Endothelial cell of umbilical vein (primary cell): ENCODE results near the gene AMH. TPM values are rescaled to one million over a fixed set of nuclear protein-coding genes. Genes with fewer than 3 reads are reported as not detected.

Source experiments
- BruUV-seq: library from RNA; stranded (reverse); fragments of 400-500 nt; replicated peaks from 2 replicates; lab custom pipeline; 2021; lab: Mats Ljungman, UMichigan
- CTCF ChIA-PET: fragments of 300-600, 350-600 bp; sonication (Branson Sonifier 250); formaldehyde crosslinking; loops from one replicate; lab custom pipeline; 2021; ENCODE audit warnings: antibody characterized with exemption, inconsistent platforms; lab: Charles Lee
- POLR2A ChIA-PET: fragments of 300-600, 350-600 bp; sonication (Branson Sonifier 250); formaldehyde crosslinking; loops from one replicate; lab custom pipeline; 2021; ENCODE audit warnings: antibody characterized with exemption, inconsistent platforms; lab: Charles Lee
- DNase-seq: peaks from one replicate; pipeline ENCODE4 v3.0.0-alpha.2; 2011; ENCODE audit warnings: low read depth, low spot score
- FAIRE-seq: peaks from 2 replicates; lab custom pipeline; 2011; peaks lifted over from hg19 to GRCh38; lab: Jason Lieb, UNC
- H2AFZ ChIP-seq: 2 replicates; pipeline ENCODE4 v1.6.0; 2012; ENCODE audit warnings: low read depth, low read length, control low read depth, inconsistent platforms
- H3K27ac ChIP-seq: 2 replicates; pipeline ENCODE4 v1.5.1; 2011; ENCODE audit warnings: low read depth, mild to moderate bottlenecking, control low read depth, low read length, moderate library complexity; ENCODE audit not compliant: insufficient read depth
- H3K27me3 ChIP-seq, 2 experiments: 2 replicates each; pipeline versions ENCODE4 v1.6.0 to v1.6.1; 2011; ENCODE audit warnings: low read length in 2 of 2, mixed read lengths in 1 of 2; ENCODE audit not compliant: control insufficient read depth in 2 of 2, insufficient read depth in 2 of 2
- H3K36me3 ChIP-seq, 2 experiments: 2 replicates in 1 of 2; 3 replicates in 1 of 2; pipeline ENCODE4 v1.5.1; 2011; ENCODE audit warnings: low read length in 2 of 2, mild to moderate bottlenecking in 1 of 2, moderate library complexity in 1 of 2; ENCODE audit not compliant: control insufficient read depth in 2 of 2, insufficient read depth in 2 of 2; ENCODE audit errors: extremely low read depth in 1 of 2
- H3K4me1 ChIP-seq: 3 replicates; pipeline ENCODE4 v1.5.1; 2011; ENCODE audit warnings: mild to moderate bottlenecking, low read length; ENCODE audit not compliant: control insufficient read depth, insufficient read depth; ENCODE audit errors: extremely low read depth
- H3K4me2 ChIP-seq: 2 replicates; pipeline ENCODE4 v1.6.1; 2011; ENCODE audit warnings: low read length, control low read depth, mixed read lengths; ENCODE audit not compliant: insufficient read depth
- H3K4me3 ChIP-seq, 3 experiments: fragments of 200-600 bp in 1 of 3; sonication (generic), shearing (Covaris generic) in 1 of 3; replicated peaks in 1 of 3; 2 replicates each; pipeline ENCODE4 v1.5.1; 2011 to 2016; ENCODE audit warnings: control low read depth in 3 of 3, low read length in 3 of 3, mild to moderate bottlenecking in 2 of 3, inconsistent platforms in 1 of 3, low read depth in 1 of 3, moderate library complexity in 1 of 3; ENCODE audit not compliant: insufficient read depth in 1 of 3
- H3K79me2 ChIP-seq: 2 replicates; pipeline ENCODE4 v1.6.0; 2012; ENCODE audit warnings: low read length, inconsistent platforms; ENCODE audit not compliant: control insufficient read depth, insufficient read depth
- H3K9ac ChIP-seq: replicated peaks from 2 replicates; pipeline ENCODE3; 2011; ENCODE audit warnings: low read length, control low read depth; ENCODE audit not compliant: insufficient read depth; ENCODE audit errors: extremely low read depth
- H3K9me1 ChIP-seq: replicated peaks from 3 replicates; pipeline ENCODE4 v1.6.0; 2011; ENCODE audit warnings: mild to moderate bottlenecking, low read length; ENCODE audit not compliant: control insufficient read depth, insufficient read depth; ENCODE audit errors: extremely low read depth
- H3K9me3 ChIP-seq: replicated peaks from 2 replicates; pipeline ENCODE4 v1.5.1; 2012; ENCODE audit warnings: low read length, inconsistent platforms; ENCODE audit not compliant: control insufficient read depth, insufficient read depth
- H4K20me1 ChIP-seq: replicated peaks from 2 replicates; pipeline ENCODE3; 2011; ENCODE audit warnings: mild to moderate bottlenecking, low read length; ENCODE audit not compliant: control insufficient read depth, insufficient read depth; ENCODE audit errors: extremely low read depth
- CTCF ChIP-seq, 2 donors: IDR thresholded peaks; 1 replicate in 1 of 2; 2 replicates in 1 of 2; pipeline ENCODE4 v1.5.1; 2011; ENCODE audit warnings: low read length in 2 of 2, mild to moderate bottlenecking in 2 of 2, moderate library complexity in 2 of 2, control low read depth in 1 of 2, inconsistent platforms in 1 of 2, low read depth in 1 of 2; ENCODE audit not compliant: insufficient read depth in 1 of 2; ENCODE audit errors: extremely low read depth in 1 of 2
- EZH2 ChIP-seq: IDR thresholded peaks from 2 replicates; pipeline ENCODE4 v1.6.1; 2012; ENCODE audit warnings: borderline replicate concordance, low read depth, mild to moderate bottlenecking, moderate library complexity, low read length, inconsistent platforms; ENCODE audit not compliant: severe bottlenecking
- FOS ChIP-seq: IDR thresholded peaks from 2 replicates; pipeline ENCODE4 v1.6.1; 2011; ENCODE audit warnings: mild to moderate bottlenecking, low read length, moderate library complexity, borderline replicate concordance; ENCODE audit not compliant: insufficient read depth
- GATA2 ChIP-seq: IDR thresholded peaks from 2 replicates; pipeline ENCODE4 v1.7.0; 2011; ENCODE audit warnings: low read depth, mild to moderate bottlenecking, moderate library complexity, mixed read lengths, low read length; ENCODE audit not compliant: insufficient read length, insufficient read depth
- JUN ChIP-seq: IDR thresholded peaks from 2 replicates; pipeline ENCODE4 v1.6.1; 2011; ENCODE audit warnings: borderline replicate concordance, low read depth; ENCODE audit not compliant: insufficient read length, insufficient read depth
- MAX ChIP-seq: IDR thresholded peaks from 2 replicates; pipeline ENCODE4 v1.6.1; 2011; ENCODE audit not compliant: insufficient read depth, insufficient read length
- MYC ChIP-seq: IDR thresholded peaks from one replicate; pipeline ENCODE4 v1.6.1; 2011; ENCODE audit warnings: mild to moderate bottlenecking, low read depth, low read length
- POLR2A ChIP-seq: IDR thresholded peaks from 2 replicates; pipeline ENCODE4 v1.6.1; 2012; ENCODE audit warnings: low read depth, mild to moderate bottlenecking, control low read depth, low read length
- POLR2AphosphoS5 ChIP-seq: IDR thresholded peaks from 2 replicates; pipeline ENCODE4 v1.6.1; 2012; ENCODE audit warnings: low read depth, mild to moderate bottlenecking, control low read depth, low read length, moderate library complexity; ENCODE audit not compliant: insufficient read depth
- dilution Hi-C: fragments of 300-500 bp; cut with MboI; formaldehyde crosslinking; loops from one replicate; pipeline ENCODE4 v1.15.0; 2019; ENCODE audit warnings: low sequenced_read_pairs; ENCODE audit not compliant: extremely low pct_ligation_motif_present
- intact Hi-C: fragments of 100-400 bp; cut with micrococcal nuclease; formaldehyde crosslinking; loops from one replicate; pipeline ENCODE4 v1.10.0; 2022
- polyA plus RNA-seq, 4 experiments: library from polyadenylated mRNA; depleted of rRNA in 3 of 4; stranded (reverse) in 3 of 4; unstranded in 1 of 4; fragments of >200 nt; gene quantifications; 2 replicates each; pipeline versions ENCODE4 v1.2.1 to v1.2.3, GENCODE V29; 2011 to 2012; ENCODE audit warnings: missing spikeins in 1 of 4
- total RNA-seq: library from RNA; stranded (reverse); gene quantifications from 2 replicates; pipeline ENCODE4 v1.2.3, GENCODE V29; 2021

Gene AMH
- total and polyA plus RNA-seq, 2 donors (not counting 3 experiments of a cell fraction or from before 2014, with no cell fraction given), result 3.3 to 9.6 TPM

- Histone ChIP-seq H3K9me3 (no peaks in the 10 kb centered on the region), H3K27me3 (no peaks in the 10 kb centered on the region), H3K79me2 (peaks cover 47% of the 10 kb centered on the region), H3K4me1 (peaks cover 27% of the 10 kb centered on the region), H3K4me2 (no peak overlapping the region), H3K9me1 (no peaks in the 10 kb centered on the region), H3K4me3 (no peak overlapping the region), H3K9ac (peak overlapping the region; percentile 19), H4K20me1 (no peaks in the 10 kb centered on the region), H3K36me3 (peaks cover 2 to 18% of the 10 kb centered on the region in 2 experiments), H2AFZ (no peak overlapping the region), H3K27ac (peak overlapping the region; percentile 26)
- CTCF ChIA-PET, result interaction anchor here (0.6 to 3.2 kb wide), 10 partner anchors 14 to 328 kb away, joined by 3 to 13 read pairs (median 4); partner anchors contain the start of gene PLEKHJ1
- FAIRE-seq (no peak), DNase-seq (no peak)
- intact Hi-C loops, result loop anchor here (5.0 kb wide), 1 partner anchor 338 kb away; no protein-coding TSS in a partner anchor
- TF ChIP-seq CTCF (IDR thresholded peaks at IDR 0.05; ENCODE audit: extremely low read depth in 1 of 2, insufficient read depth in 1 of 2, low read depth in 1 of 2, low read length in 2 of 2) (no peak), MYC (no peak), POLR2AphosphoS5 (no peak), JUN (no peak), MAX (no peak), EZH2 (no peak), GATA2 (no peak), POLR2A (no peak), FOS (no peak)
- dilution Hi-C loops, result no loop called here
- BruUV-seq, result no TSS peak
- POLR2A ChIA-PET, result no interaction called here
Observed at GRCh38 chr19:2274185-2274711, 25.1 kb downstream of the AMH start.
